GM19193 (cell line): ENCODE results near the gene TMX1.

Experiments
- POLR2A ChIP-seq: IDR thresholded peaks from 4 replicates; pipeline ENCODE4 v1.6.1; 2011; ENCODE audit not compliant: insufficient read depth, insufficient read length; ENCODE audit errors: extremely low read depth

The TMX1 gene

GRCh38 chr14:51297066-51297465, 57.0 kb downstream of the TMX1 start:
- TF ChIP-seq POLR2A = no peak

GRCh38 chr14:51298895-51299294, 58.8 kb downstream of the TMX1 start:
- no peak for TF ChIP-seq POLR2A

- no peak for TF ChIP-seq POLR2A
Observed at GRCh38 chr14:51302295-51303030, 62.4 kb downstream of the TMX1 start.

GRCh38 chr14:51304438-51304837, 64.4 kb downstream of the TMX1 start:
- TF ChIP-seq POLR2A = no peak

GRCh38 chr14:51304941-51305340, 64.9 kb downstream of the TMX1 start:
- TF ChIP-seq POLR2A = no peak

GRCh38 chr14:51305751-51306150, 65.7 kb downstream of the TMX1 start:
- TF ChIP-seq POLR2A = no peak
